MM.1S (cell line): ENCODE results near the gene TMX1.

Experiments used
- EZH2 ChIP-seq: fragments of 300-600 bp; sonication (generic); optimal IDR thresholded peaks from 2 replicates; pipeline ENCODE3; 2017; ENCODE audit warnings: low read depth, mild to moderate bottlenecking, antibody characterized with exemption, low read length, mixed read lengths
- TF ChIP-seq, protein P1 (sequence below): fragments of 300-600 bp; sonication (generic); IDR thresholded peaks from 2 replicates; pipeline ENCODE4 v1.5.1; 2016; ENCODE audit warnings: antibody characterized with exemption, low read length, mixed read lengths

DNA sequence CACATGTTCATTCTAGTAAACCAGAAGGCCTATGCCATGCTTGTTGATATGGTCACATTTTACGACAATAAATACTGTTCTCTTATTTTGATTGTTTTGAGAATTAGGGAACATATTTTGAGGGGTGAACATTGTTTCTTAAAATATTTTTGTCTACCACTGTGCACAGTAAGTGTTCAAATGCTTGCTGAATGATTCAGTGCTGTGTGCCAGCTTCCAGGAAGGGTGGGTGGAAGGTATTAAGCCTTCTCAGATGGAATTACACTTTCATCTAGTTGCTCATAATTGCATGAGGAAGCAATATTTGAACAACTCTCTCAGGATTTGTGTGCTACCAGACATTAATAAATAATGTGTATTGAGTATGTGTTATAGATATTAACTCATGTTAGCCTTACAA is 15.5 kb upstream of the TMX1 start:
- TF ChIP-seq, protein P1, sequence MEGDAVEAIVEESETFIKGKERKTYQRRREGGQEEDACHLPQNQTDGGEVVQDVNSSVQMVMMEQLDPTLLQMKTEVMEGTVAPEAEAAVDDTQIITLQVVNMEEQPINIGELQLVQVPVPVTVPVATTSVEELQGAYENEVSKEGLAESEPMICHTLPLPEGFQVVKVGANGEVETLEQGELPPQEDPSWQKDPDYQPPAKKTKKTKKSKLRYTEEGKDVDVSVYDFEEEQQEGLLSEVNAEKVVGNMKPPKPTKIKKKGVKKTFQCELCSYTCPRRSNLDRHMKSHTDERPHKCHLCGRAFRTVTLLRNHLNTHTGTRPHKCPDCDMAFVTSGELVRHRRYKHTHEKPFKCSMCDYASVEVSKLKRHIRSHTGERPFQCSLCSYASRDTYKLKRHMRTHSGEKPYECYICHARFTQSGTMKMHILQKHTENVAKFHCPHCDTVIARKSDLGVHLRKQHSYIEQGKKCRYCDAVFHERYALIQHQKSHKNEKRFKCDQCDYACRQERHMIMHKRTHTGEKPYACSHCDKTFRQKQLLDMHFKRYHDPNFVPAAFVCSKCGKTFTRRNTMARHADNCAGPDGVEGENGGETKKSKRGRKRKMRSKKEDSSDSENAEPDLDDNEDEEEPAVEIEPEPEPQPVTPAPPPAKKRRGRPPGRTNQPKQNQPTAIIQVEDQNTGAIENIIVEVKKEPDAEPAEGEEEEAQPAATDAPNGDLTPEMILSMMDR: no peak
- no peak for TF ChIP-seq EZH2
